Right atrium auricular region (tissue), 2 donors: Measurements from ENCODE around the gene TOM1L2. TPM values are rescaled to one million over a fixed set of nuclear protein-coding genes. Genes with fewer than 3 reads are reported as not detected.

Experiments used
- DNase-seq: peaks from one replicate; pipeline ENCODE4 v3.0.0-alpha.2; 2019; ENCODE audit warnings: low spot score
- H3K27ac ChIP-seq, 2 donors: fragments of 200-600 bp; sonication (generic); 1 replicate in 1 of 2; 2 replicates in 1 of 2; pipeline ENCODE4 v1.5.1; 2016 to 2019
- H3K27me3 ChIP-seq, 2 donors: fragments of 200-600 bp; sonication (generic); one replicate each; pipeline versions ENCODE4 v1.5.1 to v1.6.0; 2017 to 2019
- H3K36me3 ChIP-seq: fragments of 200-600 bp; sonication (generic); one replicate; pipeline ENCODE4 v1.5.1; 2016
- H3K4me1 ChIP-seq, 2 donors: fragments of 200-600 bp; sonication (generic); one replicate each; pipeline versions ENCODE4 v1.5.1 to v1.6.0; 2017 to 2019
- H3K4me3 ChIP-seq, 2 donors: fragments of 200-600 bp; sonication (generic); 1 replicate in 1 of 2; 2 replicates in 1 of 2; pipeline ENCODE4 v1.5.1; 2017 to 2019; ENCODE audit warnings: mild to moderate bottlenecking in 1 of 2, moderate library complexity in 1 of 2
- H3K9me3 ChIP-seq, 2 donors: fragments of 200-600 bp; sonication (generic); one replicate each; pipeline ENCODE4 v1.5.1; 2019
- CTCF ChIP-seq, 2 donors: fragments of 200-600 bp; sonication (generic); IDR thresholded peaks; one replicate each; pipeline ENCODE4 v1.5.1; 2019; ENCODE audit warnings: antibody characterized with exemption in 2 of 2
- total RNA-seq, 2 donors: library from RNA; depleted of rRNA; stranded (reverse); fragments of >200 nt; gene quantifications; one replicate each; pipeline ENCODE4 v1.1.0, GENCODE V29; 2016

The TOM1L2 gene
- total RNA-seq, 2 donors from 2014 or later, result 186 to 347 TPM

- Histone ChIP-seq H3K36me3 (peaks cover 58% of the 10 kb centered on the region), H3K9me3 (no peaks in the 10 kb centered on the region), H3K27me3 (no peaks in the 10 kb centered on the region), H3K4me1 (peaks cover 0 to 29% of the 10 kb centered on the region in 2 donors), H3K4me3 (no peak overlapping the region), H3K27ac (no peak overlapping the region)
- TF ChIP-seq CTCF (IDR thresholded peaks at IDR 0.05), result no peak
- no peak for DNase-seq
These were observed 74.8 kb downstream of the TOM1L2 start for GRCh38 chr17:17897442-17897841.

GRCh38 chr17:17896746-17897145, 75.5 kb downstream of the TOM1L2 start:
- no peaks in the 10 kb centered on the region for H3K9me3 ChIP-seq
- H3K36me3 ChIP-seq, result peaks cover 60% of the 10 kb centered on the region
- no peak for TF ChIP-seq CTCF (IDR thresholded peaks at IDR 0.05)
- peaks cover 0 to 24% of the 10 kb centered on the region in 2 donors for H3K4me1 ChIP-seq
- DNase-seq, result no peak
- no peaks in the 10 kb centered on the region for H3K27me3 ChIP-seq
- H3K4me3 ChIP-seq, result no peak overlapping the region
- H3K27ac ChIP-seq, result no peak overlapping the region

- no peaks in the 10 kb centered on the region for H3K4me1 ChIP-seq
- TF ChIP-seq CTCF (IDR thresholded peaks at IDR 0.05), result no peak
- H3K36me3 ChIP-seq, result peaks cover 58% of the 10 kb centered on the region
- no peaks in the 10 kb centered on the region for H3K27me3 ChIP-seq
- no peak for DNase-seq
- H3K9me3 ChIP-seq, result no peaks in the 10 kb centered on the region
- H3K4me3 ChIP-seq, result no peak overlapping the region
- no peak overlapping the region for H3K27ac ChIP-seq
These were observed 78.2 kb downstream of the TOM1L2 start for GRCh38 chr17:17893801-17894644.

GRCh38 chr17:17892731-17893130, 79.5 kb downstream of the TOM1L2 start:
- H3K4me1 ChIP-seq, result peaks cover 0 to 11% of the 10 kb centered on the region in 2 donors

GRCh38 chr17:17892009-17892408, 80.2 kb downstream of the TOM1L2 start:
- TF ChIP-seq CTCF (IDR thresholded peaks at IDR 0.05), result no peak
- no peaks in the 10 kb centered on the region for H3K9me3 ChIP-seq
- H3K4me3 ChIP-seq, result no peak overlapping the region
- DNase-seq, result no peak
- peaks cover 39% of the 10 kb centered on the region for H3K36me3 ChIP-seq
- no peaks in the 10 kb centered on the region for H3K27me3 ChIP-seq
- H3K4me1 ChIP-seq, result peaks cover 0 to 18% of the 10 kb centered on the region in 2 donors
- H3K27ac ChIP-seq, result no peak overlapping the region

More at GRCh38 chr17:17892731-17893130, 79.5 kb downstream of the TOM1L2 start:
- TF ChIP-seq CTCF (IDR thresholded peaks at IDR 0.05), result no peak
- Histone ChIP-seq H3K4me3 (no peak overlapping the region), H3K27ac (no peak overlapping the region), H3K36me3 (peaks cover 45% of the 10 kb centered on the region), H3K27me3 (no peaks in the 10 kb centered on the region), H3K9me3 (no peaks in the 10 kb centered on the region)
- DNase-seq, result no peak
